ENCODE results near the gene HOXA11. TPM values are rescaled to one million over a fixed set of nuclear protein-coding genes. Genes with fewer than 3 reads are reported as not detected.

HOXA11 gene
- total RNA-seq, 4 donors from 2014 or later: 5.1 to 7.9 (median 6.4) TPM

DNA sequence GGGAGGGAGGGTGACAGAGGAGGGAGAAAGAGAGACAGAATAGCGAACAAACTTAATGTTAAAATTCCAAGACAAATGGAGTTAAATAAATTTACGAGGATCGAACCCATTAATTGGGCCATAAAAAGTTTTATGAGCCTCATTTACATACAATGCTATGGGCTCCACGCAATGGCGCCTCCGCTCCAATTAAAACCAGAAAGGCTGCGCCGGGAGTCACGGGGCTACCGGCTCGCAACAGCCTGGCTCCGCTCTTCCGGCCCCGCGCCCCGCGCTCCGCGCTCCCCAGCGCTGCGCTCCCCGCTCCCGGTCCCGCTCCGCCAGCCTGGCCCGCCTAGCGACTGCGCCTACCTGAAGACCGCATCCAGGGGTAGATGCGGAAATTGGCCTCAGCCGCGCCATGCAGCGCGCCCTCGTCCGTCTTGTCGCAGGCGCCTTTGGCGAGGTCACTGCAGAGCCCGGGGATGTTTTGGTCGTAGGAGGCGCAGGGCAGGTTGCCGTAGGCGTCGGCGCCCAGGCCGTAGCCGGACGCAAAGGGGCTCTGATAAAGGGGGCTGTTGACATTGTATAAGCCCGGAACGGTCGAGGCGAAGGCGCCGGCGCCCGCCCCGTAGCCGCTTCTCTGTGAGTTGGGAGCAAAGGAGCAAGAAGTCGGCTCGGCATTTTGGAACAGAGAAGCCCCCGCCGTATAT is 29.1 kb downstream of the HOXA11 start:
- in situ Hi-C loops (cut with MboI; ENCODE audit: low sequenced_read_pairs in 4 of 4) (loop anchor here in 2 of 4 donors (10.0 to 25.0 kb wide), 3 partner anchors 781 to 944 kb away; partner anchors contain the start of genes CBX3 (in 1 of the 2) and HNRNPA2B1 (in 1 of the 2)), intact Hi-C loops (cut with DNase I; ENCODE audit: low total_unique reads) (loop anchor here (1.0 kb wide), 1 partner anchor 9 kb away; the partner anchor contains the start of gene HOXA9)
- Histone ChIP-seq H3K9me3 (no peaks in the 10 kb centered on the region), H3K4me1 (peaks cover 22 to 27% of the 10 kb centered on the region in 2 donors), H3K27ac (peak overlapping the region; percentile 83 to 97 (median 90)), H3K36me3 (no peaks in the 10 kb centered on the region), H3K27me3 (no peaks in the 10 kb centered on the region), H3K4me3 (peak overlapping the region; percentile 63 to 96 (median 81))
- ATAC-seq (peak; percentile 47 to 49), DNase-seq (peak in 1 of 2 donors; percentile 45)
- TF ChIP-seq POLR2A (IDR thresholded peaks at IDR 0.05): peak; percentile 13 to 51
- TF ChIP-seq, protein P1, sequence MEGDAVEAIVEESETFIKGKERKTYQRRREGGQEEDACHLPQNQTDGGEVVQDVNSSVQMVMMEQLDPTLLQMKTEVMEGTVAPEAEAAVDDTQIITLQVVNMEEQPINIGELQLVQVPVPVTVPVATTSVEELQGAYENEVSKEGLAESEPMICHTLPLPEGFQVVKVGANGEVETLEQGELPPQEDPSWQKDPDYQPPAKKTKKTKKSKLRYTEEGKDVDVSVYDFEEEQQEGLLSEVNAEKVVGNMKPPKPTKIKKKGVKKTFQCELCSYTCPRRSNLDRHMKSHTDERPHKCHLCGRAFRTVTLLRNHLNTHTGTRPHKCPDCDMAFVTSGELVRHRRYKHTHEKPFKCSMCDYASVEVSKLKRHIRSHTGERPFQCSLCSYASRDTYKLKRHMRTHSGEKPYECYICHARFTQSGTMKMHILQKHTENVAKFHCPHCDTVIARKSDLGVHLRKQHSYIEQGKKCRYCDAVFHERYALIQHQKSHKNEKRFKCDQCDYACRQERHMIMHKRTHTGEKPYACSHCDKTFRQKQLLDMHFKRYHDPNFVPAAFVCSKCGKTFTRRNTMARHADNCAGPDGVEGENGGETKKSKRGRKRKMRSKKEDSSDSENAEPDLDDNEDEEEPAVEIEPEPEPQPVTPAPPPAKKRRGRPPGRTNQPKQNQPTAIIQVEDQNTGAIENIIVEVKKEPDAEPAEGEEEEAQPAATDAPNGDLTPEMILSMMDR (IDR thresholded peaks at IDR 0.05 in 4 of 5, conservative IDR thresholded peaks at IDR 0.05 in 1 of 5): peak in 1 of 5 experiments; percentile 32

DNA sequence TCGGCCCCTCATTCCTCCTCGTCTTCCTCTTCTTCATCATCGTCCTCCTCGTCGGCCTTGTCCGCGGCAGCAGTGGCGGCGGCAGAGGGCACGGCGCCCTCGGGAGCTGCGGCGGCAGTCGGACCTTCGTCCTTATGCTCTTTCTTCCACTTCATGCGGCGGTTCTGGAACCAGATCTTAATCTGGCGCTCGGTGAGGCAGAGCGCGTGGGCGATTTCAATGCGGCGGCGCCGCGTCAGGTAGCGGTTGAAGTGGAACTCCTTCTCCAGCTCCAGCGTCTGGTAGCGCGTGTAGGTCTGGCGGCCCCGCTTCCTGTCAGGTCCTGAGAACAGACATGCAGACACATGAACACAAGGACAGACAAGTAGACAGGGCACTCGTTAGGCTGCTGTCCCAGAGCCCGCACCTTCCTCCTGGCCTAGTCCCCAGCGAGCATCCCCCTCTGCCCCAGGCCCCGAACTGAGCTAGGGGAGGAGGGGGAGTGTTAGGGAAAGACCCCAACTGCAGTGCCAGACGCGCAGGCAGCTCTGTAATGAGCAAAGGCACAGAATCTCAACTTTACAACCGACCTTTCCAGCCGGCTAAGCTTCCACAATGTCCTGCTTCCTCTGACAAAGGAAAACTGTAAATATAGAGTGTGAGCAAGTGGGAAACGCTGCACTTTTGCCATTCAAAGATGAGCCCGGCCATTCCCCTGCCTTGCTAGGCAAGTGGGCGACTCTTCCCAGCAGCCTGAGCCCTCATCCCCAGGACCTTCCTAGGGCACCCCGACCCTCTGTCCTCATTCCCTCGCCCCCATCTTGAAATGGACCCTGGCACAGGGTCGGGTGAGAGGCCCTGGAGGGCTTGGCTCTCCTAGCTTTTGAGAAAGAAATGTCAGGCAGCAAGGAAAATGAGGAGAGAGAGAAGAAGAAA is 29.9 kb downstream of the HOXA11 start:
- peak overlapping the region; percentile 63 to 96 (median 81) for H3K4me3 ChIP-seq
- DNase-seq (peak in 1 of 2 donors; percentile 20), ATAC-seq (no peak)
- peak overlapping the region; percentile 83 to 97 (median 90) for H3K27ac ChIP-seq
- intact Hi-C loops (cut with DNase I; ENCODE audit: low total_unique reads): no loop called here
- no peaks in the 10 kb centered on the region for H3K27me3 ChIP-seq
- peaks cover 25 to 31% of the 10 kb centered on the region in 2 donors for H3K4me1 ChIP-seq
- TF ChIP-seq POLR2A (IDR thresholded peaks at IDR 0.05): no peak
- no peaks in the 10 kb centered on the region for H3K36me3 ChIP-seq
- no peaks in the 10 kb centered on the region for H3K9me3 ChIP-seq
- in situ Hi-C loops (cut with MboI; ENCODE audit: low sequenced_read_pairs in 4 of 4): loop anchor here in 2 of 4 donors (10.0 to 25.0 kb wide), 3 partner anchors 780 to 943 kb away; partner anchors contain the start of genes CBX3 (in 1 of the 2) and HNRNPA2B1 (in 1 of the 2)

DNA sequence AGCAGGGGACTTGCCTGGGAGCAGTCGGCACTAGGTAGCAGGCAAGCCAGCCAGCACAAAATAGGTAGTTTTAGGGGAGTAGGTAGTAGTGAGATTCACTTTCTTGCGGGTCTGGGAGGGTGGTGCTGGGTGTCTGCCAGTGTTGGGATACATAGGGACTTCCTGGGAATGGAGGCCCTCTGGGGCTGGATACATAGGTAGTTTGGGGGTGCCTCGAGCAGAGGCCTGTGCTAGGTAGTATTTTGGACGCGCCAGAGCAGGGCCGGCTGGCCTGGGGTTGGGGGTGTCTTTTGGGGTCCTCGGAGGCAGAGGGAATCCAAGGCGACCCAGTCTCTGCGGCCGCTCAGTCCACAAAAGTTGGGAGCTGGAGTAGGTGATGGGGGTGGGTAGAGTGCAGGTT is 30.7 kb downstream of the HOXA11 start:
- H3K4me3 ChIP-seq: no peak overlapping the region
- no peak for DNase-seq
- TF ChIP-seq POLR2A (IDR thresholded peaks at IDR 0.05): no peak
- TF ChIP-seq, protein P1 (IDR thresholded peaks at IDR 0.05 in 4 of 5, conservative IDR thresholded peaks at IDR 0.05 in 1 of 5): no peak
- no peaks in the 10 kb centered on the region for H3K27me3 ChIP-seq
- H3K36me3 ChIP-seq: no peaks in the 10 kb centered on the region
- H3K4me1 ChIP-seq: peaks cover 33 to 39% of the 10 kb centered on the region in 2 donors
- peak overlapping the region in 1 of 4 donors; percentile 94 for H3K27ac ChIP-seq
- no peaks in the 10 kb centered on the region for H3K9me3 ChIP-seq
- in situ Hi-C loops (cut with MboI; ENCODE audit: low sequenced_read_pairs in 4 of 4): loop anchor here in 2 of 4 donors (10.0 to 25.0 kb wide), 3 partner anchors 780 to 942 kb away; partner anchors contain the start of genes CBX3 (in 1 of the 2) and HNRNPA2B1 (in 1 of the 2)
- ATAC-seq: no peak
- intact Hi-C loops (cut with DNase I; ENCODE audit: low total_unique reads): no loop called here

DNA sequence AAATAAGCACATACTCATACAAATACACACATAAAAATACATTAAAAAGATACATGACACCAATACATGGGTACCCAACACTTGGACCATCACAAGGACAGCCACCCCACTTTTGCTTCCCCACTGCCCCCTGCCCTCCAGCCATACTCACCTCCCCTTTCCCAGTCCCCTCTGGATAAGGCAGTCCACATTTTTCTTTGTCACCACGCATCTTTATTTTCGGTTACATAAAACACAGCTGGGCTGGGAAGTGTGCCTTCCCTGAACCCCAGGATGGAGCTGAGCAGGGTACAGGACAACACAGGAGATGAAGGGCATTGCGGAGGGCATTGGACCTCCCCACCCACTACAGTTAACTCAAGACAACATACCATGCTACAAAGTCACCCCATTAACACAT is 31.5 kb downstream of the HOXA11 start:
- Histone ChIP-seq H3K27me3 (no peaks in the 10 kb centered on the region), H3K36me3 (no peaks in the 10 kb centered on the region), H3K4me3 (no peak overlapping the region), H3K4me1 (peaks cover 41 to 48% of the 10 kb centered on the region in 2 donors), H3K9me3 (no peaks in the 10 kb centered on the region), H3K27ac (peak overlapping the region in 2 of 4 donors; percentile 90 to 95)
- TF ChIP-seq, protein P1 (IDR thresholded peaks at IDR 0.05 in 4 of 5, conservative IDR thresholded peaks at IDR 0.05 in 1 of 5): no peak
- TF ChIP-seq POLR2A (IDR thresholded peaks at IDR 0.05): no peak
- intact Hi-C loops (cut with DNase I; ENCODE audit: low total_unique reads) (no loop called here), in situ Hi-C loops (cut with MboI; ENCODE audit: low sequenced_read_pairs in 4 of 4) (loop anchor here in 2 of 4 donors (10.0 to 25.0 kb wide), 3 partner anchors 779 to 941 kb away; partner anchors contain the start of genes CBX3 (in 1 of the 2) and HNRNPA2B1 (in 1 of the 2))
- ATAC-seq: no peak
- no peak for DNase-seq

All from gastrocnemius medialis (tissue), 4 donors.